ENCODE measurements around the gene GALNT17. TPM values are rescaled to one million over a fixed set of nuclear protein-coding genes. Genes with fewer than 3 reads are reported as not detected.

The GALNT17 gene
- polyA plus RNA-seq, 1 donor (not counting 4 experiments of a cell fraction or from before 2014, with no cell fraction given): not detected

DNA sequence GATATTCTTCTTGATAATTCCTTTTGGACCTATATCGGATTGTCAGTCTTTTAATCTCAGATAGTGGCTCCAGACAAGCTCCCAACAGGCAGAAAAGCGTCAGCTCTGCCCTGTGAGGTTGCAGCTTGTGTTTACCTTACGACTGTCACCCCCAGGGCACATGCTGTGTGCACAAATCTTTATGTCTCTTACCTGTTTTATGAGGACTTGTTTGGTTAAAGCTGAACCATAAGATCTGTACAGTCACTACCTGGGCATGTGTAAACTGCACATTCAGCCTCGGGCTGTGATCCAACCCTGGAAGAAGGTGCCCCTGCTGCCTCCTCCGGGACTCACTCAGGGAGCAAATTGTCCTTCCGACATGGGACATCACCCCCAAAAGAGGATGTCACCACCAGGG lies 119.8 kb downstream of the GALNT17 start:
- dilution Hi-C loops (cut with MboI; ENCODE audit: extremely low pct_ligation_motif_present, low sequenced_read_pairs): no loop called here
- no peak for DNase-seq (ENCODE audit: low read depth, low spot score)

DNA sequence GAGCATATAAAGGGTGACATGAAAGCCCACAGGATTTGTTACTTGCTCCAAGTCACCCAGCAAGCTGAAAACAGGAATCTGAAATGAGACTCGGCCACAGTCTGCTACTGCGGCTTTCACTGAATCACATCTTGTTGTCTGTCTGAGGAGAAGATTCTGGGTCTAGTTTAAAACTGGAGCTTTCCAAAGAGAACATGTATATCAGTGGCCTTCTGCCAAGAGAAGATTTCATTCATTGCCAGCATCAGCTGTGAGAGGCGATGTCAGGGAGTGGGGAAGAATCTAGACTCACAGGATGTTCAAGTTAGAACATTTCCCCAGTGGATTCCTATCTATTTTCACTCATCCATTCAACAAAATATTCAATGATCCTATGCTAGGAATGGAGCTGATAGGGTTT lies 122.8 kb downstream of the GALNT17 start:
- Histone ChIP-seq H3K9ac (ENCODE audit: control insufficient read depth, extremely low read depth, insufficient read depth, low read length) (no peak overlapping the region), H3K4me1 (ENCODE audit: control insufficient read depth, extremely low read depth, insufficient read depth, low read length) (no peaks in the 10 kb centered on the region), H3K9me3 (ENCODE audit: control insufficient read depth, low read depth, low read length) (no peaks in the 10 kb centered on the region), H3K36me3 (ENCODE audit: control insufficient read depth in 2 of 2, extremely low read depth in 1 of 2, insufficient read depth in 2 of 2, low read length in 2 of 2) (no peaks in the 10 kb centered on the region), H3K4me3 (ENCODE audit: control insufficient read depth in 2 of 3, extremely low read depth in 1 of 3, insufficient read depth in 2 of 3, low read depth in 1 of 3, low read length in 3 of 3) (no peak overlapping the region), H4K20me1 (ENCODE audit: control insufficient read depth, extremely low read depth, insufficient read depth, low read length) (no peaks in the 10 kb centered on the region), H2AFZ (ENCODE audit: control insufficient read depth, low read length) (no peak overlapping the region), H3K27me3 (ENCODE audit: control insufficient read depth, extremely low read depth, insufficient read depth, low read length) (no peaks in the 10 kb centered on the region), H3K79me2 (ENCODE audit: control insufficient read depth, insufficient read depth, low read length) (no peaks in the 10 kb centered on the region), H3K9me1 (ENCODE audit: control insufficient read depth, extremely low read depth, insufficient read depth, low read length) (no peaks in the 10 kb centered on the region), H3K27ac (ENCODE audit: control insufficient read depth, insufficient read depth, low read length) (no peak overlapping the region), H3K4me2 (ENCODE audit: control insufficient read depth, extremely low read depth, insufficient read depth, low read depth, low read length) (no peak overlapping the region)
- DNase-seq (ENCODE audit: low read depth, low spot score): no peak
- dilution Hi-C loops (cut with MboI; ENCODE audit: extremely low pct_ligation_motif_present, low sequenced_read_pairs): no loop called here
- no peak for FAIRE-seq
- TF ChIP-seq EZH2 (IDR thresholded peaks at IDR 0.05; ENCODE audit: low read length): no peak
- TF ChIP-seq, protein P1, sequence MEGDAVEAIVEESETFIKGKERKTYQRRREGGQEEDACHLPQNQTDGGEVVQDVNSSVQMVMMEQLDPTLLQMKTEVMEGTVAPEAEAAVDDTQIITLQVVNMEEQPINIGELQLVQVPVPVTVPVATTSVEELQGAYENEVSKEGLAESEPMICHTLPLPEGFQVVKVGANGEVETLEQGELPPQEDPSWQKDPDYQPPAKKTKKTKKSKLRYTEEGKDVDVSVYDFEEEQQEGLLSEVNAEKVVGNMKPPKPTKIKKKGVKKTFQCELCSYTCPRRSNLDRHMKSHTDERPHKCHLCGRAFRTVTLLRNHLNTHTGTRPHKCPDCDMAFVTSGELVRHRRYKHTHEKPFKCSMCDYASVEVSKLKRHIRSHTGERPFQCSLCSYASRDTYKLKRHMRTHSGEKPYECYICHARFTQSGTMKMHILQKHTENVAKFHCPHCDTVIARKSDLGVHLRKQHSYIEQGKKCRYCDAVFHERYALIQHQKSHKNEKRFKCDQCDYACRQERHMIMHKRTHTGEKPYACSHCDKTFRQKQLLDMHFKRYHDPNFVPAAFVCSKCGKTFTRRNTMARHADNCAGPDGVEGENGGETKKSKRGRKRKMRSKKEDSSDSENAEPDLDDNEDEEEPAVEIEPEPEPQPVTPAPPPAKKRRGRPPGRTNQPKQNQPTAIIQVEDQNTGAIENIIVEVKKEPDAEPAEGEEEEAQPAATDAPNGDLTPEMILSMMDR (optimal IDR thresholded peaks at IDR 0.05 in 1 of 3, IDR thresholded peaks at IDR 0.05 in 1 of 3, conservative IDR thresholded peaks at IDR 0.05 in 1 of 3; ENCODE audit: extremely low read depth in 1 of 3, insufficient read depth in 2 of 3, low read length in 3 of 3): no peak

More for the DNA sequence above, 119.8 kb downstream of the GALNT17 start:
- H3K27me3 ChIP-seq (ENCODE audit: control insufficient read depth, extremely low read depth, insufficient read depth, low read length): no peaks in the 10 kb centered on the region
- TF ChIP-seq, protein P1 (optimal IDR thresholded peaks at IDR 0.05 in 1 of 3, IDR thresholded peaks at IDR 0.05 in 1 of 3, conservative IDR thresholded peaks at IDR 0.05 in 1 of 3; ENCODE audit: extremely low read depth in 1 of 3, insufficient read depth in 2 of 3, low read length in 3 of 3): no peak
- TF ChIP-seq EZH2 (IDR thresholded peaks at IDR 0.05; ENCODE audit: low read length): no peak
- no peaks in the 10 kb centered on the region for H3K9me3 ChIP-seq (ENCODE audit: control insufficient read depth, low read depth, low read length)
- H3K79me2 ChIP-seq (ENCODE audit: control insufficient read depth, insufficient read depth, low read length): no peaks in the 10 kb centered on the region
- no peak overlapping the region for H3K4me2 ChIP-seq (ENCODE audit: control insufficient read depth, extremely low read depth, insufficient read depth, low read depth, low read length)
- H3K27ac ChIP-seq (ENCODE audit: control insufficient read depth, insufficient read depth, low read length): no peak overlapping the region
- no peak overlapping the region for H2AFZ ChIP-seq (ENCODE audit: control insufficient read depth, low read length)
- no peaks in the 10 kb centered on the region for H4K20me1 ChIP-seq (ENCODE audit: control insufficient read depth, extremely low read depth, insufficient read depth, low read length)
- H3K4me3 ChIP-seq (ENCODE audit: control insufficient read depth in 2 of 3, extremely low read depth in 1 of 3, insufficient read depth in 2 of 3, low read depth in 1 of 3, low read length in 3 of 3): no peak overlapping the region
- H3K9me1 ChIP-seq (ENCODE audit: control insufficient read depth, extremely low read depth, insufficient read depth, low read length): no peaks in the 10 kb centered on the region
- no peaks in the 10 kb centered on the region for H3K4me1 ChIP-seq (ENCODE audit: control insufficient read depth, extremely low read depth, insufficient read depth, low read length)
- no peak for FAIRE-seq
- H3K9ac ChIP-seq (ENCODE audit: control insufficient read depth, extremely low read depth, insufficient read depth, low read length): no peak overlapping the region
- no peaks in the 10 kb centered on the region for H3K36me3 ChIP-seq (ENCODE audit: control insufficient read depth in 2 of 2, extremely low read depth in 1 of 2, insufficient read depth in 2 of 2, low read length in 2 of 2)
